NCI-H2227 treated with DMSO at 0.1 percent for 48 hours (cell line): ENCODE results near the gene ZNF576.
A peak's percentile ranks its signal among the peaks of the same experiment; 100 is the strongest.
"Not testable (repeated sequence)": the region's sequence is repeated elsewhere in the genome, so short reads cannot be mapped to it uniquely, and the experiment has no call there.

Source experiments
- DNase-seq: peaks from one replicate; lab custom pipeline; 2025; lab: John Stamatoyannopoulos, UW

Gene ZNF576

GRCh38 chr19:43599635-43600295 is 3.4 kb downstream of the ZNF576 start:
- DNase-seq, result no peak

- not testable (repeated sequence) for DNase-seq
These were observed 3.9 kb downstream of the ZNF576 start for GRCh38 chr19:43600326-43600725.

GRCh38 chr19:43605875-43606568 is 9.6 kb downstream of the ZNF576 start:
- peak; percentile 22 for DNase-seq

GRCh38 chr19:43606569-43607229 is 10.3 kb downstream of the ZNF576 start:
- no peak for DNase-seq

- DNase-seq, result no peak
These were observed 11.1 kb downstream of the ZNF576 start for GRCh38 chr19:43607238-43608205.

GRCh38 chr19:43609872-43610271 is 13.5 kb downstream of the ZNF576 start:
- DNase-seq, result no peak

- DNase-seq, result no peak
These were observed 14.1 kb downstream of the ZNF576 start for GRCh38 chr19:43610493-43610892.

- no peak for DNase-seq
These were observed 15.4 kb downstream of the ZNF576 start, which contains the start of gene SRRM5 for GRCh38 chr19:43611788-43612187. Gene SRRM5 (plus strand): TSS chr19:43612088. CDS start chr19:43612122, 34 bp downstream.

- DNase-seq, result no peak
These were observed 16.0 kb downstream of the ZNF576 start for GRCh38 chr19:43612374-43612773.

GRCh38 chr19:43616306-43616705 is 19.9 kb downstream of the ZNF576 start:
- DNase-seq, result no peak

GRCh38 chr19:43616954-43617353 is 20.6 kb downstream of the ZNF576 start:
- no peak for DNase-seq

GRCh38 chr19:43618921-43619261 is 22.5 kb downstream of the ZNF576 start:
- peak; percentile 77 for DNase-seq

GRCh38 chr19:43619262-43620060 is 23.1 kb downstream of the ZNF576 start, which contains the start of gene ZNF428:
Gene ZNF428 (minus strand): TSS chr19:43619629. CDS start chr19:43614304, 5,325 bp downstream.
- DNase-seq, result peak; percentile 85

- DNase-seq, result no peak
These were observed 23.9 kb downstream of the ZNF576 start for GRCh38 chr19:43620061-43621001.

- DNase-seq, result no peak
These were observed 25.7 kb downstream of the ZNF576 start for GRCh38 chr19:43622070-43622469.

- no peak for DNase-seq
These were observed 26.6 kb downstream of the ZNF576 start for GRCh38 chr19:43622956-43623355.

GRCh38 chr19:43623889-43624670 is 27.7 kb downstream of the ZNF576 start:
- no peak for DNase-seq

- no peak for DNase-seq
These were observed 28.5 kb downstream of the ZNF576 start for GRCh38 chr19:43624933-43625332.
